SU-DHL-6 (cell line): ENCODE results near the gene SHC3.

ENCODE experiments used
- H2AFZ ChIP-seq: fragments of 200-600 bp; sonication (generic); 2 replicates; pipeline ENCODE4 v1.6.1; 2014; ENCODE audit warnings: low read depth, mild to moderate bottlenecking, moderate library complexity, mixed read lengths, antibody characterized with exemption, low read length; ENCODE audit not compliant: severe bottlenecking
- H3F3A ChIP-seq: fragments of 200-600 bp; shearing (Covaris generic); 2 replicates; pipeline ENCODE4 v1.6.0; 2016; ENCODE audit warnings: antibody characterized with exemption, mild to moderate bottlenecking; ENCODE audit not compliant: insufficient read depth
- H3K27ac ChIP-seq: fragments of 200-600 bp; sonication (generic); 2 replicates; pipeline ENCODE4 v1.5.1; 2016; ENCODE audit warnings: low read depth, mild to moderate bottlenecking, low read length, moderate library complexity, mixed read lengths
- H3K27me3 ChIP-seq: fragments of 200-600 bp; sonication (generic), shearing (Covaris generic); 2 replicates; pipeline ENCODE4 v1.6.0; 2014; ENCODE audit warnings: mild to moderate bottlenecking, low read length
- H3K36me3 ChIP-seq: fragments of 200-600 bp; sonication (generic); 2 replicates; pipeline ENCODE4 v1.6.1; 2014; ENCODE audit warnings: mild to moderate bottlenecking, low read length, mixed read lengths
- H3K4me2 ChIP-seq: fragments of 300-600, 200-600 bp; shearing (Covaris generic), sonication (generic); 2 replicates; pipeline ENCODE4 v1.6.0; 2014; ENCODE audit warnings: low read length, low read depth, mild to moderate bottlenecking; ENCODE audit not compliant: poor library complexity, severe bottlenecking
- H3K4me3 ChIP-seq: fragments of 200-600 bp; sonication (generic); 2 replicates; pipeline ENCODE4 v1.5.1; 2014; ENCODE audit warnings: antibody characterized with exemption, low read length, mild to moderate bottlenecking, mixed read lengths; ENCODE audit not compliant: insufficient read depth, poor library complexity, severe bottlenecking
- H3K79me2 ChIP-seq: fragments of 200-600 bp; sonication (generic); 2 replicates; pipeline ENCODE4 v1.6.1; 2014; ENCODE audit warnings: mild to moderate bottlenecking, low read length, moderate library complexity; ENCODE audit not compliant: insufficient read depth
- H3K9ac ChIP-seq: fragments of 200-600 bp; sonication (generic); 2 replicates; pipeline ENCODE4 v1.7.0; 2014; ENCODE audit warnings: mild to moderate bottlenecking, low read length
- H3K9me2 ChIP-seq: fragments of 200-600 bp; sonication (generic); replicated peaks from 2 replicates; pipeline ENCODE4 v1.6.1; 2014; ENCODE audit warnings: low read length; ENCODE audit not compliant: insufficient read depth
- H3K9me3 ChIP-seq: fragments of 200-600 bp; sonication (generic); 2 replicates; pipeline ENCODE4 v1.6.1; 2014; ENCODE audit warnings: low read length, mixed read lengths; ENCODE audit not compliant: insufficient read depth
- H4K20me1 ChIP-seq: fragments of 200-600 bp; sonication (generic); 2 replicates; pipeline ENCODE4 v1.6.1; 2014; ENCODE audit warnings: low read depth, mild to moderate bottlenecking, antibody characterized with exemption, low read length, moderate library complexity, mixed read lengths
- EZH2phosphoT487 ChIP-seq: fragments of 200-600 bp; sonication (generic), shearing (Covaris generic); conservative IDR thresholded peaks from 2 replicates; pipeline ENCODE4 v1.6.1; 2018; ENCODE audit warnings: mild to moderate bottlenecking, antibody characterized with exemption, low read length, moderate library complexity, mixed read lengths
- TF ChIP-seq, protein P1 (sequence below): fragments of 200-600 bp; sonication (generic); IDR thresholded peaks from one replicate; pipeline ENCODE4 v1.5.1; 2017; ENCODE audit warnings: antibody characterized with exemption, mild to moderate bottlenecking, low read length, moderate library complexity; ENCODE audit not compliant: insufficient read depth, poor library complexity, severe bottlenecking

Gene SHC3

DNA sequence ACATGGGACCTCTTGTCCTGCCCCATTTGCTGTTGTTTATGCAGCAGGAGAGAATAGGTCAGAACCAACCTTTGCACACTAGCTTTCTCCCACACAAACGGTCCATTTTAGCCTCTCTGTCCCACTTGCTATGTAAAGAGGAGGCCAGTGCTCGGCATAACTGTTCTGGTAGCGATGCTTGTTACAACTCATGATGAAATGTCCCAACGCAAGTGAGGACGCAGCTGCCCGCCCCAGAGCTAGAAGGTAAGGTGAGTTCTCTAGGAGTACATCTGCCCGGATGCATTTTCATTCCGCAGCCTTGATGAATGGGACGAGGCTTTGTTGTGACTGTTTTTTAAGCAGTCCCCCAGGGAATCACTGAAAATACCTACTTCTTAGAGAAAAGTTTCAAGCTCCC lies 173.3 kb downstream of the SHC3 start:
- H3K9me2 ChIP-seq: no peaks in the 10 kb centered on the region
- TF ChIP-seq, protein P1, sequence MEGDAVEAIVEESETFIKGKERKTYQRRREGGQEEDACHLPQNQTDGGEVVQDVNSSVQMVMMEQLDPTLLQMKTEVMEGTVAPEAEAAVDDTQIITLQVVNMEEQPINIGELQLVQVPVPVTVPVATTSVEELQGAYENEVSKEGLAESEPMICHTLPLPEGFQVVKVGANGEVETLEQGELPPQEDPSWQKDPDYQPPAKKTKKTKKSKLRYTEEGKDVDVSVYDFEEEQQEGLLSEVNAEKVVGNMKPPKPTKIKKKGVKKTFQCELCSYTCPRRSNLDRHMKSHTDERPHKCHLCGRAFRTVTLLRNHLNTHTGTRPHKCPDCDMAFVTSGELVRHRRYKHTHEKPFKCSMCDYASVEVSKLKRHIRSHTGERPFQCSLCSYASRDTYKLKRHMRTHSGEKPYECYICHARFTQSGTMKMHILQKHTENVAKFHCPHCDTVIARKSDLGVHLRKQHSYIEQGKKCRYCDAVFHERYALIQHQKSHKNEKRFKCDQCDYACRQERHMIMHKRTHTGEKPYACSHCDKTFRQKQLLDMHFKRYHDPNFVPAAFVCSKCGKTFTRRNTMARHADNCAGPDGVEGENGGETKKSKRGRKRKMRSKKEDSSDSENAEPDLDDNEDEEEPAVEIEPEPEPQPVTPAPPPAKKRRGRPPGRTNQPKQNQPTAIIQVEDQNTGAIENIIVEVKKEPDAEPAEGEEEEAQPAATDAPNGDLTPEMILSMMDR: no peak
- TF ChIP-seq EZH2phosphoT487: no peak
- no peak overlapping the region for H3K9ac ChIP-seq
- H3K9me3 ChIP-seq: no peaks in the 10 kb centered on the region
- H3K4me2 ChIP-seq: no peak overlapping the region
- H3F3A ChIP-seq: no peaks in the 10 kb centered on the region
- no peak overlapping the region for H3K27ac ChIP-seq
- no peak overlapping the region for H2AFZ ChIP-seq
- H3K27me3 ChIP-seq: no peaks in the 10 kb centered on the region
- H3K79me2 ChIP-seq: no peaks in the 10 kb centered on the region
- H3K36me3 ChIP-seq: no peaks in the 10 kb centered on the region
- no peak overlapping the region for H3K4me3 ChIP-seq
- H4K20me1 ChIP-seq: no peaks in the 10 kb centered on the region

DNA sequence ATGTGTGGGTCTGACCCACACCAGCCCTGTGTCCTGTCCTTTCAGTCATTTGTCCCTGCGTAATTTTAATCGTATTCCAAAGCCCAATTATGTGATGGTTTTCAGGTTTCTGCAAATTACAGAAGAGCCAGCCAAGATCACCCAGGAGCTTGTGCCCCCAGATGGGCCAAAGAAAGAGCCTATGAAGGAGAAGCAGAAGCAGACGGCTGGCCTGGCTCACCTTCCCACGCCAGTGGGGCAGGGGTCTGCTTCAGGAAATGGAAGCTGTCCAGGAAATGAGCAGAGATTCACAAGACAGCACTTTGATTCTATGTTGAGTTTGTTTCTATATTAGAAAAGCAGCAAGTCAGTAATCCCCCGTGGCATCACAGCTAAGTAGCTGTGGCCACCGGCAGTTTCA lies 175.6 kb downstream of the SHC3 start:
- Histone ChIP-seq H2AFZ (no peak overlapping the region), H3K9ac (no peak overlapping the region), H4K20me1 (no peaks in the 10 kb centered on the region), H3K79me2 (no peaks in the 10 kb centered on the region), H3F3A (no peaks in the 10 kb centered on the region), H3K4me2 (no peak overlapping the region), H3K36me3 (no peaks in the 10 kb centered on the region), H3K4me3 (no peak overlapping the region), H3K27ac (no peak overlapping the region), H3K27me3 (no peaks in the 10 kb centered on the region), H3K9me2 (no peaks in the 10 kb centered on the region), H3K9me3 (no peaks in the 10 kb centered on the region)
- TF ChIP-seq, protein P1: no peak

DNA sequence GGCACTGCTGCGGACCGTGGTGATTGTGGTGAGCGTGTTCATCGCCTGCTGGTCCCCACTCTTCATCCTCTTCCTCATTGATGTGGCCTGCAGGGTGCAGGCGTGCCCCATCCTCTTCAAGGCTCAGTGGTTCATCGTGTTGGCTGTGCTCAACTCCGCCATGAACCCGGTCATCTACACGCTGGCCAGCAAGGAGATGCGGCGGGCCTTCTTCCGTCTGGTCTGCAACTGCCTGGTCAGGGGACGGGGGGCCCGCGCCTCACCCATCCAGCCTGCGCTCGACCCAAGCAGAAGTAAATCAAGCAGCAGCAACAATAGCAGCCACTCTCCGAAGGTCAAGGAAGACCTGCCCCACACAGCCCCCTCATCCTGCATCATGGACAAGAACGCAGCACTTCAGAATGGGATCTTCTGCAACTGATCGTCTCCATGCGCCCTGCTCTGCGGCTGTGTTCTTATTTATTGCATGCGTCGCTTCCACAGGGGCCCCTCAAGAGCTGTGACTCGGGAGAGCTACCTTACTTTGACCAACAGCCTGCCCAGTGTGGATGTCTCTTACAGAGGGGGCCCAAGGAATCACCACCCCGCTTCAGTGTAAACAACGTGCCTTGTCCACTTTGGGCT lies 176.6 kb downstream of the SHC3 start:
- TF ChIP-seq, protein P1: no peak
- no peak for TF ChIP-seq EZH2phosphoT487
- no peaks in the 10 kb centered on the region for H4K20me1 ChIP-seq
- H3F3A ChIP-seq: no peaks in the 10 kb centered on the region
- no peaks in the 10 kb centered on the region for H3K27me3 ChIP-seq
- no peak overlapping the region for H3K27ac ChIP-seq
- no peak overlapping the region for H3K4me3 ChIP-seq
- no peaks in the 10 kb centered on the region for H3K36me3 ChIP-seq
- no peaks in the 10 kb centered on the region for H3K9me2 ChIP-seq
- no peaks in the 10 kb centered on the region for H3K79me2 ChIP-seq
- H3K9me3 ChIP-seq: no peaks in the 10 kb centered on the region
- H3K9ac ChIP-seq: no peak overlapping the region
- no peak overlapping the region for H3K4me2 ChIP-seq
- H2AFZ ChIP-seq: no peak overlapping the region
